Measurements from ENCODE around the gene TGFA.

Gene TGFA

GRCh38 chr2:70523996-70524965 is 29.3 kb downstream of the TGFA start:
- no peak for DNase-seq

DNA sequence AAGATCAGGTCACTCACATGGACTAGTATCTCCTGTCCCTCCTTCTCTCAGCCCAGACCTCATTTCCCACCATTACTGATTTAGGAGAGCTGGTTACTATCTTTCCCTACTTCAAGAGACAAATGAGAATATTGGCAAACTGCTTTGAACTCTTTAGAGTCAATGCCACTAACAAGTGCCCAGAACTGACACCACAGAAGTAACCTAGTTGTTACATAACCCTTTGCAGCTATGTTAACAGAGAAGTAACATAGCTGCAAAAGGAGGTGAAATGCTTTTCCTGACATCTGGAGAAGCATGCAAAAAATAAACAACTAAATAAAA is 30.0 kb downstream of the TGFA start:
- DNase-seq = no peak

- DNase-seq = no peak
Measured at GRCh38 chr2:70522627-70523026, 31.0 kb downstream of the TGFA start.

DNA sequence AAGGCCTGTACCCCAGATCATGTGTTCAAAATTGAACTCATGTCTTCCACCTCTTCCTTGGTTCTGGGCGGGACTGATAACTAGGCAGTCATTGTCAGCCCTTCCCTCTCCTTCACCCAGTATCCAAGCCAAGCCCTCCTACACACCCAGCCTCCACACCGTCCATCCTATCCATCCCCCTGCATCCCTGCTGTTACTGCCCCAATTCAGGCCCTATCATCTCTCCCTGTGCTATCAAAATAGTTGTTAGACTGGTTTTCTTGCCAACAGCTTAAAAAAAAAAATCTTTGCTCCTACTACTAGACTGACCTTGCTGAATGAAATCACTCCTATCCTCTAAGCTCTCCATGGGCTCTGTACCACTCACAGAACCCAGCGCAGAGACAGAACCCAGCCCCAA is 32.8 kb downstream of the TGFA start:
- DNase-seq = no peak

DNA sequence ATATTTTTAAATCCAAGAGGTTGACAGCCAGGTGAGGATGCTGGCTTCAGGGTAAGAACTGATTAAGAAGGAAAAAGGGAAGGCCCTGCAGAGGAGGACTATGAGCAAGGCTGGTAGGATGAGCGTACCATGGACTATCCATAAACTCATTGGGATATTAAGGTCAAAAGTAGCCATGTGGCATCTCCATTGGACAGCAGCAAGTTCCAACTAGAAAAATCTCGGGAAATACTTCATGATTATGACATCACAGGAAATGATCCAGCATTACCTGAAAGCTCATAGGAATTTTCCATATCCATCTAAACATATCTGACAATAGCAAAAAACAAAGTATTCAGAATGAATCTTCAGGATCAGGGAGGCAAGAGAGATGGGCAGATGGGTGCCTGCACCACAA is 34.2 kb downstream of the TGFA start:
- DNase-seq = no peak

- no peak for DNase-seq
Measured at GRCh38 chr2:70518557-70518956, 35.1 kb downstream of the TGFA start.

DNA sequence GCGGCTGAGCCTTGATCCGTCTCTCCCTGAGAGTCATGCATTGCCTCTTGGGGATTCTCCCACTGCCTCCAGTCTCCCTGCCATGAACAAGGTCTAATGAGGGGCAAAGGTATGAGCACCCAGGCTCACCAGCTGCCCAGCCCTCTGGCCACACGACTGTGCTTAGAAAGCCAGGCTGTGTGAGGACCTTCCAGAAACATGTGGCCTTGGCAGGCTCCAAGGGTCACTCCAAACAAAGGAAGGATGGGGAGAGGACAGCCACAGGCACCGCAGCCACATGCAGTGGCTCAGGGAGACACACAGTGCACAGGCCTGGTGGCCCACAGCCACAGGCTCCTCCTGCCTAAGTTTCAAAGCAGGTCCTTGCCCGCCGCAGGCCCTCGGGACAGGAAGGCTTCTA is 35.8 kb downstream of the TGFA start:
- DNase-seq = no peak

DNA sequence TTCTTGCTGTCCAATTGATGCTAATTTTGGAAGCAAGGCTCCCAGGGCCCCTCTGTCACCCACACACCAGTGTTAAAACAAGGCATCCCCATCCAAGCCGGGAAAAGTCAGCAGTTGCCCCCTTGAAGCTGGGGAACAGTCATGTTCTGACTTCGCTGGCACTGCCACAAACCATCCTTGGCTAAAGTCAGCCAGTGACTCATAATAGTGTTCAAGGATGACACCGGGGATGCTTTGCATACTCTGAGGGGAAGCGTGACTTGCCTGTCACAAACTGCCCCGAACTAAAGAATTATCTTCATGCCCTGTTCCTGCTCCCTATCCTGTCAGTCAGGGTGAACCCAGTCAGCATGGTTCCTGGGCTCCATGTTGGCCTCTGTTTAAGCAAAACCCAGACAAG is 37.0 kb downstream of the TGFA start:
- DNase-seq = no peak

GRCh38 chr2:70515938-70516337 is 37.7 kb downstream of the TGFA start:
- DNase-seq = no peak

DNA sequence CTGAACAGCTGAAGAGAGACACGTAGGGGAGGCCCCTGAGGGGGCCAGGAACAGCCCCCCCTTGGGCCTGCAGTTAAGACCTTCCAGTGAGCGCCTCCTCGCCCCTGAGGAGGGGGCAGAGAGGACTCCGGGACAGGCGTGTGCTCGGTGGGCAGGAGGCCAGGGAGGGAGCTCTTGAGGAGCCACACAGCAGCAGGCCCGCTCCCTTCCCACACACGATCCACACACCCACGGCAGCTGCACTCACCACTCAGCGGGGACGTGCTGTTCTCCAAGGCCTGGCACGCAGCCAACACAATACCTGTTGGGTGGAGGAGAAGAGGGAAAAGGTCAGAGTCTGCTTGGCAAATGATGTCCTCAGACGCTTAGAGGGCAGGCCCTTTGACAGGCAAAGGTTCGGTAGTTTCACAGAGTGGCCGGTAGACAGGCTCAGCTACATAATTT is 39.0 kb downstream of the TGFA start:
- peak; percentile 44 for DNase-seq

DNA sequence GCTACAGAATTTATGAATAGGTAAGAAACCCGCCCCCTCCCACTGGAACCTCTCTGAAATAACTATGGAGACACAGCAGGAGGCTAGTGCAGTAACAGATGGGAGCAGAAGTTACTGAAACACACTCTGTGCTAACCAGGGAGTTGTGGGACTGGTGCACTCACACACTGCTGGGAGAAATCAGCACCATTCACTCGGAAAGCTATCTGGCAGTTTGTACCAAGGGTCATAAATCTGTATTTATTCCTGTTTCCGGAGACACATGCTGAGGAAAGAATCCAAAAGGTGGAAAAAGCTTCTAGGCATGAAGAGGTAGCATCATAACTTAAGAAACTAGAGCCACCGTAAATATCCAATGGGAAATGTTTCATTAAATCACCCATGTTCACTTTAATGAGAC is 39.9 kb downstream of the TGFA start:
- no peak for DNase-seq

DNA sequence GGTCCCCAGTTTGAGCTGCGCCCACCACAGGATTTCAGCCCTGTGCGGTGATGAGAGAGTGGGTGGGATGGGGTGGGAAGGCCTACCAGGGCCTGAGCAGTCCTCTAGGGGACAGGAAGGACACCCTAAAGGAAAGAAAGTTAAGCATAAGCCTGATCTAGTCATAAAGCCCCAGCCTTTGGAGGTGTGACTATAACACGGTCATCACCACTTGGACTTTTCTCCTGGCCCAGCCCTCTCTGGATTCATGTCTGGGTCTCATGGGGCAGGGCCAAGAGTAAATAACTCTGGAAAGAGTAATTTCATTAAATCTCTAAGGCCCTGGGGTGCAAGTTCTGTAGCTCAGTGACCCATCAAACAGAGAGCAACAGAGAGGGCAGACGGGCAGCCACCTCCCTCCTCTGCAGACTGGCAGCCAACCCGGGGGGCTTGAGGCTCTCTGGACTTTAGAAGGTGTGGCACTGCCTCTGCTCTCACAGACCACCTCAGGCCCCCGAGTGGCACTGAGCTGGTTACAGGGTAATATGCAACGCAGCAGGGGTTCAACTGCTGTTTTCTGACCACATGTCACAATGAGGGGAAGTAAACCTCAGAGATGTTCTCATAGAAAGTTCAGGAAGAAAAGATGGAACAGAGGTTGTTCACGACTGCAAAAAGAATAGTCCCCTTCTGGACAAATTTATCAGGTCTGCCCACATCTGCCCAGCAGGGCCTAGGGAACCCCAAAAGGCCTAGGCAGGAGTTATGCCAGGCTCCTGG is 41.5 kb downstream of the TGFA start:
- DNase-seq = no peak

GRCh38 chr2:70510313-70510712 is 43.3 kb downstream of the TGFA start:
- no peak for DNase-seq

- no peak for DNase-seq
Measured at GRCh38 chr2:70509565-70509964, 44.1 kb downstream of the TGFA start.

DNA sequence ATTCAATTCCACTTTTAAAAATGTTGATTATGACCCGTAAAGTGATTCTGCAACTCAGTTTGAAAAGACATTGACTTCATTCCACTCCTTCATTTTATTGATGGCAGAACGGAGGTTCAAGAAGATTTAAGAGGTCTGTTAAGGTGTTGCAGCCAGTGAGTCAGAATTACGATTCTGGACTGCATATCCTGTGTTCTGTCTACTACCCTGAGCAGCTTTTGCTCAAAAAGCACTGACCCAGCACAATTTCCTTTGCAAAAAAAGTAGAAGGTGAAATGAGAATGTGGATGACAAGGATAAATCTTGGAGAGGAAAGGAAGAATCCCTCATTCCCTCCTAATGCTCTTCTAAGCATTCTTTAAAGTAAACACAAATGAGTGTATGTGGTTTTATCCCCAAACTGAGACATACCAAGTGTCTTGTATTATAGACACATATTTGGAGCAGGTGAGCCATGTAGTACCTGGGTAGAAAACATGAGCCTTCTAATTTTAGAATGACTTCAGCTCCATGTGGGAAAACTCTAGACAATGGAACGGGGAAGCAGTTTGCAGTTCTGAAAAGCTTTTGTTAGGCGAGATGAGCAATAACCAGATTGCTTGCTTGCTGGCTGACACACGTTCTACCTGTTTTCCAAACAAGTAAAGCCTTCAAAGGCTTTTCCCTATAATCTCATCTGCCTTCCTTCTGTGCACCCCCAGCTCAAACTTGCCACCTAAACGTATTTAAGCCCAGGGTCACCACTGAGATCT is 44.7 kb downstream of the TGFA start:
- DNase-seq = no peak

DNA sequence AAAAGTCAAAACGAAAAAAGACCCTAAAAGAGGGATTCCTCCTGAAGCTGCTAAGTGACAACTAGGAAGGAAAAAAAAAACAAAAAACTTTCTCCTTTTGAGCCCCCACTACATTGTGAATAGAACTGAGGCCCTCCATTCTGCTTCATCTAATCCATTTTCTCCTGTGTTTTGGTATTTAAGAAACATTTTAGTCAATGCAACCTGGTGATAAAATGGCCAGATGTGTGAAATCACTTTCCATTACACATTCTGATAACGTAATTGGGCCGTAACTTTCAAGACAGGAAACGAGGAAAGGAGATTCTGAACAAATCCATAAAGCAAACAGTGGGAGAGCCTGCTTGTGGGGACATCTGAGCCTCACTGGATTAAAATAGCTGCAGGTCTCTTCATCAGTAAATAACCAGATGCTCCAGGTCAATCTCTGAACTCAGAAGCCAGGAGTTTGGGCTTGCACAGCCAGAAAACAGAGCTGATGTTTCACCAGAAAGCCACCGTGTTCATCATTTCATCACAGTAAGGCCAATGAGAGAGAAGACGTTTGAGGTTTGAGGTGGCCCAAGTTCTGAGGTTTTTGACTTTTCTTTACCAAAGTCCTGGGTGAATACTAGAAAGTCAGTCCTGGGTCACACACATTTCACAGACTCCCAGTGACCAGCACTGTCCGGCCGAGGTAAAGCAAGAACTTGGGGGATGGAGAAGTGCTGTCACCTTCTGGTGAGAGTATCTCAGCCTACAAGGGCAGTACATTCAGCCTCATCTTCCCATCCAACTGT is 47.8 kb downstream of the TGFA start:
- DNase-seq = no peak

GRCh38 chr2:70504750-70505149 is 48.9 kb downstream of the TGFA start:
- no peak for DNase-seq

DNA sequence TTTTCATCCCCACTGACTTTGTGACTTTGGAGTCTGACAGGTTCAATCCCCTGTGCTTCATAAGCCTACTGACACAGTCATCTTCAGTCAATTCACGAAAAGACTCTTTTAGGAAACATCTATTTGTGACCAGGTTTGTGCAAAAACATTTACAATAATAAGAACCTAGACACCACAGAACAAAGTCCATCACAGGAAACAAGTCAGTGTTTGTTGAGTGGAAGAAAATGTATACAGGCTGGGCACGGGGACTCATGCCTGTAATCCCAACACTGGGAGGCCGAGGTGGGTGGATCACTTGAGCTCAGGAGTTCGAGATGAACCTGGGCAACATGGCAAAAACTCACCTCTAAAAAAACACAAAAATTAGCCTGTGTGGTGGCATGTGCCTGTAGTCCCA is 49.7 kb downstream of the TGFA start:
- DNase-seq = no peak

- DNase-seq = no peak
Measured at GRCh38 chr2:70501728-70502127, 51.9 kb downstream of the TGFA start.

DNA sequence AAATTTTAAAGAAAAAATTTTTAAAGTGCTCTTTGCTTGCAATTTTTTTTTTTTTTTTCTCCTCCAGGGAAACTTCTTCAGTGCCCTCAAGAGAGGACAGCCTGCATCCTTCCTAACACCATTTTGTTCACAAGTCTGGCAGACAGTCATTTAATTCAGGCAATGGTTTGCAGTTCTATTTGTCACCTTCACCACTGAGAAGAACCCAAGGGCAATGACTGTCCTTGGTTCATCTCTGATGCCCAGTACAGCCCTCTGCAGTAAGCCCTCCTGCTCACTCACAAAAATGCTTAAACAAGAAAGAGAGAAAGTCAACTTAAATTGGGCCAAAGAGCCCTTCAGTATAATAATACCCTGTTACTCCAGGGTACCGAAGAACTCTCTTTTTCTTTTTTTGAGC is 52.4 kb downstream of the TGFA start:
- DNase-seq = no peak

- no peak for DNase-seq
Measured at GRCh38 chr2:70499253-70499652, 54.4 kb downstream of the TGFA start.

GRCh38 chr2:70498528-70498927 is 55.1 kb downstream of the TGFA start:
- DNase-seq = no peak

GRCh38 chr2:70498054-70498453 is 55.6 kb downstream of the TGFA start:
- peak; percentile 8 for DNase-seq
